M059J (cell line): ENCODE results near the gene SLC2A11. TPM values are rescaled to one million over a fixed set of nuclear protein-coding genes. Genes with fewer than 3 reads are reported as not detected.
"Not testable (repeated sequence)": the region's sequence is repeated elsewhere in the genome, so short reads cannot be mapped to it uniquely, and the experiment has no call there.

ENCODE experiments used
- DNase-seq: peaks from one replicate; pipeline ENCODE4 v3.0.0-alpha.2; 2012; ENCODE audit warnings: low read depth
- total RNA-seq: library from RNA; depleted of rRNA; stranded (reverse); fragments of >200 nt; shearing (Covaris generic); gene quantifications from 2 replicates; pipeline ENCODE4 v1.2.3, GENCODE V29; 2014

SLC2A11 gene
- total RNA-seq, 1 experiment from 2014 or later, result 9.5 TPM

DNA sequence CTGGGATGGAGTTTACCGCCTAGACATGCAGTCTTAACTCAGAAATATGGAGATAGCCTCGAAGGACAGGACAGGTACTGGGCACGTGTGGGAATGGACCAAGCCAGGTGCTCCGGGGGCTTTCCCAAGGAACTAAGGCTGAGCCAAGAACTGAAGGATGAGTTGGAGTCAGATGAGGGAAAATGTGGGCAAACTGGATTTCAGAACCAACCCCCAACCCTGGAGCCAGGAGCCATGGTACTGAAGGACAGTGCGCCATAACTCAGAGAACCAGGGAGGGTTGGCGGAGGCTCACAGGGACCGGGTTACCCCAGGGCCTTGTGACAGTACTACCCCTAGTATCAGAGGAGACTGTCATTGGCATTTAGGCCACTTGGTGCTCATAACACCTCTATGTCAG, 34.1 kb downstream of the SLC2A11 start:
- DNase-seq, result no peak

- DNase-seq, result no peak
Measured at GRCh38 chr22:23892130-23892529, 34.5 kb downstream of the SLC2A11 start.

DNA sequence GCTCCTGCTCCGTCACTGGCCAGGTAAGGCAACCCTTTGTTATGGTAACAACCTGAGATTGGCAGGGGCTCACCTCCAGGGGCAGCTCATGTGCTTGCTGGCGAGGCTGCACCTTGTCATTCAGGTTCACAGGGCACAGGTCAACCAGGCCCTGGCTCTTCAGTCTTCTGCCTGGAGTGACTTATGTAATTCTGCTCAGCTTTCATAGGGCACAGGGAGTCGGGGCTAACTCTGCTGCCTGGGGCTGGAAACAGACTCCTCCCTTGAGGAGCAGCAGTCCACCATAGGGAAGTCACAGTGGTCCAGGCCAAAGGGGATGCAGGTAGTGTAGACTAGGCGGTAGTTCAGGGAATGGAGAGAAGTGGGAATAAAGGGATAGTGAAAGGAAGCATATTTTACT, 35.0 kb downstream of the SLC2A11 start:
- DNase-seq, result no peak

DNA sequence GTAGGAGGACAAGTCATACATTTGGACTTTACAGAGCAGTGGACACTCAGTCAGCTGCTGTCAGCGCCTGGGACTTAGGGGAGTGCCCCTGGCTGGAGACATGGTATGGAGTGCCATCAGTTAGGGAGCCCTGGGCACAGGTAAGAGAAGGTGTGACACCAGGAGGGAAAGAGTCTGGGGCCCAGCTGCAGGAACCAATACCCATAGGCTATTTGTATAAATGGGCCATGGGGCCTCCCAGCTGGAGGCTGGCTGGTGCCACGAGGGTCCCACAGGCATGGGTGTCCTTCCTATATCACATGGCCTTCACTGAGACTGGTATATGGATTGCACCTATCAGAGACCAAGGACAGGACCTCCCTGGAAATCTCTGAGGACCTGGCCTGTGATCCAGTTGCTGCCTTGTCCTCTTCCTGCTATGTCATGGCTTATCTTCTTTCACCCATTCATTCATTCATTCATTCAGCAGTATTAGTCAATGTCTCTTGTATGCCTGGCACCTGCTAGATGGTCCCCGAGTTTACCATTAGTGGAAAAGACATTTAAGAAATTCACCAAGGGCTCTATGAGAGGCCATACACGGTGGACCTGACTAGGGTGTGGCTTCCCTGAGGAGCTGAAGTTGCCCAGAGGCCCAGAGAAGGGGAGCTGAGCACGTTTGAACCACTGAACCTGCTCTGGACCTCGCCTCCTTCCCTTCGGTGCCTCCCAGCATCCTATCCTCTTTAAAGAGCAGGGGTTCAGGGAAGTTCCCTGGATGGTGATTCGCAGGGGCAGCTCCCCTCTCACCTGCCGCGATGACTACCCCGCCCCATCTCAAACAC, 35.7 kb downstream of the SLC2A11 start:
- no peak for DNase-seq

DNA sequence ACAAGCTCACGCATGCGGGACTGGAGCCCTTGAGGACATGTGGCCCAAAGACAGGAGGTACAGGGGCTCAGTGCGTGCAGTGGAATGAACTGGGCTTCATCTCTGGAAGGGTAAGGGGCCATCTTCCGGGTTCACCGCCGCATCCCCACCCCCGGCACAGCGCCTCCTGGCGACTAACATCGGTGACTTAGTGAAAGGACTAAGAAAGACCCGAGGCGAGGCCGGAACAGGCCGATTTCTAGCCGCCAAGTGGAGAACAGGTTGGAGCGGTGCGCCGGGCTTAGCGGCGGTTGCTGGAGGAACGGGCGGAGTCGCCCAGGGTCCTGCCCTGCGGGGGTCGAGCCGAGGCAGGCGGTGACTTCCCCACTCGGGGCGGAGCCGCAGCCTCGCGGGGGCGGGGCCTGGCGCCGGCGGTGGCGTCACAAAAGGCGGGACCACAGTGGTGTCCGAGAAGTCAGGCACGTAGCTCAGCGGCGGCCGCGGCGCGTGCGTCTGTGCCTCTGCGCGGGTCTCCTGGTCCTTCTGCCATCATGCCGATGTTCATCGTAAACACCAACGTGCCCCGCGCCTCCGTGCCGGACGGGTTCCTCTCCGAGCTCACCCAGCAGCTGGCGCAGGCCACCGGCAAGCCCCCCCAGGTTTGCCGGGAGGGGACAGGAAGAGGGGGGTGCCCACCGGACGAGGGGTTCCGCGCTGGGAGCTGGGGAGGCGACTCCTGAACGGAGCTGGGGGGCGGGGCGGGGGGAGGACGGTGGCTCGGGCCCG, 36.5 kb downstream of the SLC2A11 start, which contains the start of gene MIF:
Gene MIF (plus strand): TSS at position 439 of the 765 bp plus-strand sequence. CDS start 92 bp downstream, at position 531.
- DNase-seq, result peak; percentile 84

GRCh38 chr22:23894710-23895598, 37.3 kb downstream of the SLC2A11 start:
- peak; percentile 49 for DNase-seq

GRCh38 chr22:23895599-23896144, 38.0 kb downstream of the SLC2A11 start:
- no peak for DNase-seq

- no peak for DNase-seq
Measured at GRCh38 chr22:23896166-23896522, 38.5 kb downstream of the SLC2A11 start.

GRCh38 chr22:23896523-23897186, 39.0 kb downstream of the SLC2A11 start:
- DNase-seq, result no peak

DNA sequence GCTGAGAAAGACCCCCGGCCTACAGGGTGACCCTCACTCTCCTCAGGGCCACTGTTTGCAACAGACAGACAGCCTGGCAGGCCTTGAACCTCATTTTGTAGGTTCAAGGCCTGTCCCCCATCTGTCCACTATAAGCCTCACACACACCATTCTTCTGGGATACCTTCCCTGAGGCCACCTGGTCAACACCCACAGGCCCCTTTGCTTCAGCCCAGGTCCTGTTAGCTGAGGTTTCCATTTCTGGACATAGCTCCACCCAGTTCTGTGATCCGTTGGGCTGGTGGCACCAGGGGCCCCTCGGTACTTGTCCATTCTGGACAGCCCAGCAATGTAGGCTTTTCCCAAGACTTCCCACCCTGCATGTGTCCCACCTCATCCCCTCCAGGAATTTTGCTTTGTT, 39.6 kb downstream of the SLC2A11 start:
- no peak for DNase-seq

- no peak for DNase-seq
Measured at GRCh38 chr22:23898006-23898974, 40.6 kb downstream of the SLC2A11 start.

DNA sequence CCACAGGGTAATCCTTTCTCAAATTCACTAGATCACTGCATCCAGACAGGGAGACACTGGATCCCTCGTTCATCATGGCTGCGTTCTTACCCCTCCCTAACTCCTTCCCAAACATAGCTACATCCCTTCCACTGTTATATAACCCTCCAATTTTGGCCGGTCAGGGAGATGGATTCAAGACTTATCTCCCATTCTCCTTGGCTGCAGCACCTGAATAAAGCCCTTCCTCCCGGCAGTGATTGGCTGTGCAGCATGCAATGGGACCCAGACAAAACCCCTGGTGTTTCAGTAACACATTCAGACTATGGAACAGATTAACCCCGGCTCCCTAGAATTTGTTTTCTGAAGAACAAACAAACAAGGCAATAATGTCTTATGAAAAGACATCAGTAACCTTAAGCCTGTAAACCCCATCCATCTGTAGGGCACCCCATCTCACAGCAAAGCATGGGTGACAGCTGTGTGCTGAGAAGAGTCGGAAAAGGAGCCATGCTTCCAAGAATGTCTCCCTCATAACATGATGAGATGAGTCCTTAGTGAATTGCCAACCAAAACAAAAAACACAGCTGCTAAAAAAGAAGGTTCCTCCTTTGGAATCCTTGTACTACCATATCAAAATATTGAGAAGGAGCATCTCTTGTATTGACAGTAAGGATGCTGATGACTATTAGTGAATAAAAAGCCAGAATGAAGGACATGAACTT, 41.5 kb downstream of the SLC2A11 start:
- no peak for DNase-seq

DNA sequence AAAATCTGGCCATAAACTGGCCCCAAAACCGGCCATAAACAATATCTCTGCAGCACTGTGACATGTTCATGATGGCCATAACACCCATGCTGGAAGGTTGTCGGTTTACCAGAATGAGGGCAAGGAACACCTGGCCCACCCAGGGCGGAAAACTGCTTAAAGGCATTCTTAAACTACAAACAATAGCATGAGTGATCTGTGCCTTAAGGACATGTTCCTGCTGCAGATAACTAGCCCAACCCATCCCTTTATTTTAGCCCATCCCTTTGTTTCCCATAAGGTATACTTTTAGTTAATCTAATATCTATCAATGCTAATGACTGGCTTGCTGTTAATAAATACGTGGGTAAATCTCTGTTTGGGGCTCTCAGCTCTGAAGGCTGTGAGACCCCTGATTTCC, 42.6 kb downstream of the SLC2A11 start:
- not testable (repeated sequence) for DNase-seq

GRCh38 chr22:23901600-23901999, 43.9 kb downstream of the SLC2A11 start:
- no peak for DNase-seq

DNA sequence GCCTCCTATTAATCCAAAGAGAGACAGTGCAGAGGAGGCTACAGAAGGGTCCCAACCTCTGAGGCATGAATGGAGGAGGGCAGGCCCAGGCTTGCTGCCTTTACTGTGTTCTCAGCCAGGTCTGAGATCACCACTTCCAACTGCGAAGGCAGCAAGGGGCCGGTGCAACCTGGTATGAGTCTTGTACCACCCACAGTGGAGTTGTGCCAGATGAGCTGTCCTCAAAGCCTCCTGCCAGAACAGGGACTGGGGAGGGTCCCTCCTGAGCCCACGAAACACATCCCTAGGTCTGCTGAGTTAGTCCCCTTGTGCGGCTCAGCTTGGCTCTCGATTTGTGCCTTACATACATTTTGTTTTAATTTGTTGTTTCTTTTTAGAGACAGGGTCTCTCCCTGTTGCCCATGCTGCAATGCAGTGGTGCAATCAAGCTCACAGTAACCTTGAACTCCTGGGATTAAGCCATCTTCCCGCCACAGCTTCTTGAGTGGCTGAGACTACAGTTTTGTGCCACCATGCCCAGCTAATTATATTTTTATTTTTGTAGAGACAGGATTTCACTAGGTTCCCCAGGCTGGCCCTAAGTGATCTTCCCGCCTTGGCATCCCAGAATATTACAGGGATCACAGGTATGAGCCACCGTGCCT, 45.8 kb downstream of the SLC2A11 start:
- no peak for DNase-seq

DNA sequence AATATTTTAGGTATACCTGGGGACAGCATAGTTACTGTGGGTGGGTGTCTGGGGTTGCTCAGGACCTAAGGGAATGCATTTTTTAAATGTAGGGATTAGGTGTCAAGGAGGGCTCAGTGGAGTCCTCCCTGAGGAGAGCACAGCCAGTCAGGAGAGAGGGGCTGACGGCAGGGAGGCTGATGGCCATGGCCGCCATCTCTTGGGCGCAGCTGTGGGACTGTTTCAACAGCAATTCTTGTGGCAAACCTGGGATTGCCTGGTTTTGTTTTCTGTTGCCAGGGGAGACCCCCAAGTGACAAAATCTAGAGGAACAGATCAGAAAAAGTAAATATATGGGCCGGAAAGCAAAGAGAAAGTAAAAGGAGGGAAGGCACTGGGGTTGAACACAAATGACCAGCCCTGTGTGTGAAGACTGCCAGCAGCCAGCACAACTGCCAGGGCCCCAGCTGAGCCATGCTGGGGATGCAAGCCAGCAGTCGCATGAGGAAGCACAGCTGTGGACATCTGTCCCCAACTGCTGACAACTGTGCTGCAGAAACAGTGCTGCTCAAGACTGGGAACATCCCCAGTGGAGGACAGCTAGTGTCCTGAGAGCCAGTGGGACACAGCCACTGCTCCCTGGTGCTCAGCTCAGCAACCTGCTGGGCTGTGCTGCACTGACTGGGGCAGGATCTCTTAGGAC, 47.0 kb downstream of the SLC2A11 start:
- DNase-seq, result no peak

GRCh38 chr22:23906641-23907040, 49.0 kb downstream of the SLC2A11 start:
- DNase-seq, result no peak

- not testable (repeated sequence) for DNase-seq
Measured at GRCh38 chr22:23907423-23907822, 49.7 kb downstream of the SLC2A11 start.
